ENCODE results near the gene INPP5K.

GRCh38 chr17:1557355-1558095 is 41.1 kb upstream of the INPP5K start:
- no peak for TF ChIP-seq CTCF (IDR thresholded peaks at IDR 0.05 in 4 of 5, conservative IDR thresholded peaks at IDR 0.05 in 1 of 5)
- TF ChIP-seq POLR2A (IDR thresholded peaks at IDR 0.05) = no peak
